GM23338 (cell line): ENCODE results near the gene SCN9A. TPM values are rescaled to one million over a fixed set of nuclear protein-coding genes. Genes with fewer than 3 reads are reported as not detected.

ENCODE experiments used
- ATAC-seq: fragments of 200-7000 bp; cut with Tn5 transposase; 3 replicates; pipeline ENCODE4 v1.9.1; 2020
- DNase-seq: peaks from one replicate; pipeline ENCODE4 v3.0.0-alpha.2; 2015; ENCODE audit warnings: low spot score
- H2AFZ ChIP-seq: fragments of 200-600 bp; sonication (generic); 2 replicates; pipeline ENCODE4 v1.8.0; 2016; ENCODE audit warnings: antibody characterized with exemption, mild to moderate bottlenecking, moderate library complexity
- H3F3A ChIP-seq: fragments of 200-600 bp; sonication (generic); replicated peaks from 2 replicates; pipeline ENCODE4 v1.8.0; 2017; ENCODE audit warnings: antibody characterized with exemption, mixed run types, low read depth
- H3K27ac ChIP-seq: fragments of 200-600 bp; sonication (generic); 2 replicates; pipeline ENCODE4 v1.6.1; 2016; ENCODE audit warnings: low read depth
- H3K27me3 ChIP-seq: fragments of 200-600 bp; sonication (generic); 2 replicates; pipeline ENCODE4 v1.8.0; 2016; ENCODE audit warnings: mild to moderate bottlenecking, mixed run types, moderate library complexity; ENCODE audit not compliant: insufficient read depth
- H3K36me3 ChIP-seq: fragments of 200-600 bp; sonication (generic); 2 replicates; pipeline ENCODE4 v1.8.0; 2016; ENCODE audit warnings: mild to moderate bottlenecking; ENCODE audit not compliant: insufficient read depth
- H3K4me1 ChIP-seq: fragments of 200-600 bp; sonication (generic); 2 replicates; pipeline ENCODE4 v1.8.0; 2016; ENCODE audit warnings: mild to moderate bottlenecking, moderate library complexity; ENCODE audit not compliant: insufficient read depth
- H3K4me2 ChIP-seq: fragments of 200-600 bp; sonication (generic); 2 replicates; pipeline ENCODE4 v1.7.1; 2017; ENCODE audit warnings: mixed run types
- H3K4me3 ChIP-seq: fragments of 200-600 bp; sonication (generic); 2 replicates; pipeline ENCODE4 v1.6.1; 2016; ENCODE audit warnings: mixed run types
- H3K79me2 ChIP-seq: fragments of 200-600 bp; sonication (generic); replicated peaks from 2 replicates; pipeline ENCODE4 v1.8.0; 2017; ENCODE audit warnings: mild to moderate bottlenecking; ENCODE audit not compliant: insufficient read depth
- H3K9me2 ChIP-seq: fragments of 200-600 bp; sonication (generic); 2 replicates; pipeline ENCODE4 v1.8.0; 2017; ENCODE audit not compliant: insufficient read depth
- H4K20me1 ChIP-seq: fragments of 200-600 bp; sonication (generic); replicated peaks from 2 replicates; pipeline ENCODE4 v1.8.0; 2017; ENCODE audit warnings: mild to moderate bottlenecking; ENCODE audit not compliant: insufficient read depth
- H3K27ac Mint-ChIP-seq: 2 replicates; pipeline ENCODE4 v1.8.0; 2020; ENCODE audit warnings: inconsistent platforms, mild to moderate bottlenecking, moderate library complexity, mixed read lengths
- H3K27me3 Mint-ChIP-seq: 3 replicates; pipeline ENCODE4 v1.8.0; 2022; ENCODE audit warnings: low read depth, mild to moderate bottlenecking, moderate library complexity, mixed read lengths, inconsistent platforms; ENCODE audit not compliant: insufficient read depth, poor library complexity
- H3K36me3 Mint-ChIP-seq: 3 replicates; pipeline ENCODE4 v1.8.0; 2021; ENCODE audit warnings: low read depth, mild to moderate bottlenecking, inconsistent platforms, moderate library complexity, mixed read lengths
- H3K4me1 Mint-ChIP-seq: 3 replicates; pipeline ENCODE4 v1.8.0; 2020; ENCODE audit warnings: mild to moderate bottlenecking, inconsistent platforms, mixed read lengths
- H3K4me3 Mint-ChIP-seq: 3 replicates; pipeline ENCODE4 v1.8.0; 2021; ENCODE audit warnings: moderate library complexity, mild to moderate bottlenecking, inconsistent platforms, mixed read lengths
- H3K9me3 Mint-ChIP-seq: 3 replicates; pipeline ENCODE4 v1.8.0; 2020; ENCODE audit warnings: moderate library complexity, mild to moderate bottlenecking, inconsistent platforms, mixed read lengths
- CREB1 ChIP-seq: fragments of 250-450 bp; sonication (Bioruptor Pico); IDR thresholded peaks from 2 replicates; pipeline ENCODE4 v1.5.0; 2020; ENCODE audit warnings: low read depth, mild to moderate bottlenecking, moderate library complexity
- CTCF ChIP-seq, 2 experiments: fragments of 200-600 bp in 1 of 2; sonication (generic) in 1 of 2; conservative IDR thresholded peaks; 2 replicates each; pipeline versions ENCODE4 v1.5.1 to v1.6.1; 2016 to 2017; ENCODE audit warnings: antibody characterized with exemption in 2 of 2, low read depth in 2 of 2, mild to moderate bottlenecking in 2 of 2, moderate library complexity in 1 of 2
- ETS1 ChIP-seq: IDR thresholded peaks from 2 replicates; pipeline ENCODE4 v1.6.1; 2016; ENCODE audit warnings: antibody characterized with exemption
- EZH2phosphoT487 ChIP-seq: fragments of 200-600 bp; sonication (generic); IDR thresholded peaks from one replicate; pipeline ENCODE4 v1.8.1; 2018; ENCODE audit warnings: antibody characterized with exemption; ENCODE audit not compliant: unreplicated experiment
- JUNB ChIP-seq: IDR thresholded peaks from one replicate; pipeline ENCODE4 v1.6.1; 2016; ENCODE audit warnings: antibody characterized with exemption; ENCODE audit not compliant: unreplicated experiment
- POLR2AphosphoS5 ChIP-seq: IDR thresholded peaks from 2 replicates; pipeline ENCODE4 v1.6.1; 2016; ENCODE audit warnings: antibody characterized with exemption, low read depth
- ZNF114 ChIP-seq: fragments of 250-450 bp; sonication (Bioruptor Pico); IDR thresholded peaks from 2 replicates; pipeline ENCODE4 v1.5.0; 2020; ENCODE audit warnings: mild to moderate bottlenecking, moderate library complexity
- ZNF331 ChIP-seq: fragments of 250-450 bp; sonication (Bioruptor Pico); IDR thresholded peaks from 2 replicates; pipeline ENCODE4 v1.5.0; 2020; ENCODE audit warnings: low read depth, mild to moderate bottlenecking, moderate library complexity
- polyA plus RNA-seq: library from polyadenylated mRNA; unstranded; fragments of >200 nt; fragmentation: Nextera tagmentation; extraction: Ambion mirVana; gene quantifications from 2 replicates; pipeline ENCODE4 v1.2.1, GENCODE V29; 2016
- total RNA-seq: library from RNA; depleted of rRNA; stranded (reverse); fragments of >200 nt; shearing (Covaris generic); gene quantifications from 2 replicates; pipeline ENCODE4 v1.2.3, GENCODE V29; 2014
- TF ChIP-seq, protein P1 (sequence below): IDR thresholded peaks from one replicate; pipeline ENCODE4 v1.6.1; 2018; ENCODE audit warnings: antibody characterized with exemption; ENCODE audit not compliant: unreplicated experiment

SCN9A gene
- total and polyA plus RNA-seq, 2 experiments from 2014 or later = 8.8 to 9.5 TPM

DNA sequence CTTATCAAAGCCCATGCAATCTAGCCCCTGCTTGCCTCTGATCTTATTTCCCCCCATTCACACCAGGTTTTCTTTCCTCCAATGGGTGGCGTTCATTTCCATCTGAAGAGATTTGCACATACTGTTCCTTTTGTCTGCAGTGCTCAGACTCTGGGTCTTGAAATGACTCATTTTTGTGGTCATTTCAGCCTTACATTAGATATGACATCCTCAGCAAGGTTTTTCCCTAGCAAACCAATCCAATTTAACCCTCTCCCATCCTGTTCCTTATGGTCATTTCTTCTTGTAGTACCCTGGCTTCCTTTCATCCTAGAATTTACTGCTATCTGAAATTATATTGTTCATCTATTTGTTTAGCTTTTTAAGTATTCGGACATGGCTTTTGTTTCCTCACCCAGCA is 205.4 kb downstream of the SCN9A start:
- H3K4me2 ChIP-seq = no peak overlapping the region
- H3K4me3 ChIP-seq = no peak overlapping the region
- Mint-ChIP-seq H3K4me1 (no peaks in the 10 kb centered on the region; the same call in 2 of the 3 replicates), H3K9me3 (no peaks in the 10 kb centered on the region), H3K27ac (no peak overlapping the region), H3K27me3 (peaks cover 1% of the 10 kb centered on the region), H3K36me3 (no peaks in the 10 kb centered on the region), H3K4me3 (no peak overlapping the region)
- H3K27me3 ChIP-seq = no peaks in the 10 kb centered on the region
- H4K20me1 ChIP-seq = no peaks in the 10 kb centered on the region
- no peaks in the 10 kb centered on the region for H3K79me2 ChIP-seq
- TF ChIP-seq CTCF (conservative IDR thresholded peaks at IDR 0.05; ENCODE audit: low read depth in 2 of 2) = 0 out of 4 replicates have a peak, but pooled peaks of 1 of the 2 experiments have one; percentile 1
- no peak for TF ChIP-seq ETS1
- no peak for TF ChIP-seq ZNF114 (CRISPR knock-in tag)
- no peak for TF ChIP-seq EZH2phosphoT487
- TF ChIP-seq, protein P1, sequence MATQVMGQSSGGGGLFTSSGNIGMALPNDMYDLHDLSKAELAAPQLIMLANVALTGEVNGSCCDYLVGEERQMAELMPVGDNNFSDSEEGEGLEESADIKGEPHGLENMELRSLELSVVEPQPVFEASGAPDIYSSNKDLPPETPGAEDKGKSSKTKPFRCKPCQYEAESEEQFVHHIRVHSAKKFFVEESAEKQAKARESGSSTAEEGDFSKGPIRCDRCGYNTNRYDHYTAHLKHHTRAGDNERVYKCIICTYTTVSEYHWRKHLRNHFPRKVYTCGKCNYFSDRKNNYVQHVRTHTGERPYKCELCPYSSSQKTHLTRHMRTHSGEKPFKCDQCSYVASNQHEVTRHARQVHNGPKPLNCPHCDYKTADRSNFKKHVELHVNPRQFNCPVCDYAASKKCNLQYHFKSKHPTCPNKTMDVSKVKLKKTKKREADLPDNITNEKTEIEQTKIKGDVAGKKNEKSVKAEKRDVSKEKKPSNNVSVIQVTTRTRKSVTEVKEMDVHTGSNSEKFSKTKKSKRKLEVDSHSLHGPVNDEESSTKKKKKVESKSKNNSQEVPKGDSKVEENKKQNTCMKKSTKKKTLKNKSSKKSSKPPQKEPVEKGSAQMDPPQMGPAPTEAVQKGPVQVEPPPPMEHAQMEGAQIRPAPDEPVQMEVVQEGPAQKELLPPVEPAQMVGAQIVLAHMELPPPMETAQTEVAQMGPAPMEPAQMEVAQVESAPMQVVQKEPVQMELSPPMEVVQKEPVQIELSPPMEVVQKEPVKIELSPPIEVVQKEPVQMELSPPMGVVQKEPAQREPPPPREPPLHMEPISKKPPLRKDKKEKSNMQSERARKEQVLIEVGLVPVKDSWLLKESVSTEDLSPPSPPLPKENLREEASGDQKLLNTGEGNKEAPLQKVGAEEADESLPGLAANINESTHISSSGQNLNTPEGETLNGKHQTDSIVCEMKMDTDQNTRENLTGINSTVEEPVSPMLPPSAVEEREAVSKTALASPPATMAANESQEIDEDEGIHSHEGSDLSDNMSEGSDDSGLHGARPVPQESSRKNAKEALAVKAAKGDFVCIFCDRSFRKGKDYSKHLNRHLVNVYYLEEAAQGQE = no peak
- TF ChIP-seq CREB1 = no peak
- H3K4me1 ChIP-seq = 0 out of 2 replicates have a peak, but pooled peaks cover 5% of the 10 kb centered on the region
- no peak for ATAC-seq
- H3F3A ChIP-seq = no peaks in the 10 kb centered on the region
- H3K36me3 ChIP-seq = no peaks in the 10 kb centered on the region
- H3K27ac ChIP-seq = no peak overlapping the region
- H3K9me2 ChIP-seq = no peaks in the 10 kb centered on the region
- peak overlapping the region; percentile 70; the same call in 1 of the 2 replicates for H2AFZ ChIP-seq
- no peak for DNase-seq

GRCh38 chr2:166167449-166167848 is 208.3 kb downstream of the SCN9A start:
- ATAC-seq = no peak
- TF ChIP-seq ETS1 (no peak), POLR2AphosphoS5 (no peak), ZNF331 (no peak), JUNB (no peak), CTCF (conservative IDR thresholded peaks at IDR 0.05; ENCODE audit: low read depth in 2 of 2) (no peak)
- TF ChIP-seq, protein P1 = no peak

More at GRCh38 chr2:166167449-166167848, 208.3 kb downstream of the SCN9A start:
- no peak overlapping the region for H3K4me3 ChIP-seq
- Mint-ChIP-seq H3K27ac (no peak overlapping the region), H3K27me3 (peaks cover 2% of the 10 kb centered on the region), H3K36me3 (no peaks in the 10 kb centered on the region), H3K4me1 (no peaks in the 10 kb centered on the region; the same call in 2 of the 3 replicates), H3K9me3 (no peaks in the 10 kb centered on the region), H3K4me3 (no peak overlapping the region)
- H3K9me2 ChIP-seq = no peaks in the 10 kb centered on the region
- no peak overlapping the region for H3K27ac ChIP-seq
- no peaks in the 10 kb centered on the region for H4K20me1 ChIP-seq
- H3K79me2 ChIP-seq = no peaks in the 10 kb centered on the region
- no peak overlapping the region for H3K4me2 ChIP-seq
- no peaks in the 10 kb centered on the region for H3F3A ChIP-seq
- DNase-seq = no peak
- no peaks in the 10 kb centered on the region for H3K36me3 ChIP-seq
- peak overlapping the region; percentile 2; the same call in 1 of the 2 replicates for H2AFZ ChIP-seq
- H3K27me3 ChIP-seq = no peaks in the 10 kb centered on the region
- 0 out of 2 replicates have a peak, but pooled peaks cover 5% of the 10 kb centered on the region for H3K4me1 ChIP-seq
